Measurements from ENCODE around the gene CFHR5.

GRCh38 chr1:197013234-197013633 lies 35.9 kb downstream of the CFHR5 start:
- TF ChIP-seq POLR2A (IDR thresholded peaks at IDR 0.05; ENCODE audit: extremely low read depth, insufficient read length) (no peak), CTCF (IDR thresholded peaks at IDR 0.05; ENCODE audit: low read depth, low read length) (no peak)
- TF ChIP-seq, protein P1, sequence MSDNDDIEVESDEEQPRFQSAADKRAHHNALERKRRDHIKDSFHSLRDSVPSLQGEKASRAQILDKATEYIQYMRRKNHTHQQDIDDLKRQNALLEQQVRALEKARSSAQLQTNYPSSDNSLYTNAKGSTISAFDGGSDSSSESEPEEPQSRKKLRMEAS (IDR thresholded peaks at IDR 0.05; ENCODE audit: low read depth, low read length) = no peak
